IPS-15b (cell line): ENCODE data around the gene LRAT.
"Not testable (repeated sequence)": the region's sequence is repeated elsewhere in the genome, so short reads cannot be mapped to it uniquely, and the experiment has no call there.

Experiments used
- H3K27me3 ChIP-seq: one replicate; pipeline ENCODE4 v1.6.1; 2013; ENCODE audit warnings: low read length; ENCODE audit not compliant: control insufficient read depth, insufficient read depth
- H3K36me3 ChIP-seq: one replicate; pipeline ENCODE4 v1.6.1; 2013; ENCODE audit warnings: low read length; ENCODE audit not compliant: control insufficient read depth, insufficient read depth
- H3K4me1 ChIP-seq: one replicate; pipeline ENCODE4 v1.6.1; 2013; ENCODE audit warnings: mild to moderate bottlenecking, low read length; ENCODE audit not compliant: control insufficient read depth, insufficient read depth
- H3K4me3 ChIP-seq: one replicate; pipeline ENCODE4 v1.5.1; 2013; ENCODE audit warnings: low read depth, low read length
- H3K9ac ChIP-seq: one replicate; pipeline ENCODE4 v1.6.1; 2013; ENCODE audit warnings: low read depth, mild to moderate bottlenecking, low read length
- H3K9me3 ChIP-seq: one replicate; pipeline ENCODE4 v1.6.1; 2013; ENCODE audit warnings: mild to moderate bottlenecking, low read length; ENCODE audit not compliant: control insufficient read depth, insufficient read depth

The LRAT gene

GRCh38 chr4:154743683-154744340, at the start of gene LRAT:
LRAT (plus strand) TSS chr4:154744000; CDS start chr4:154744327, 327 bp downstream.
- Histone ChIP-seq H3K4me3 (peak within 1 kb of the TSS; percentile 90), H3K27me3 (peaks cover 31% of the 10 kb centered on the region), H3K9ac (peak within 1 kb of the TSS; percentile 56), H3K4me1 (peaks cover 18% of the 10 kb centered on the region), H3K36me3 (no peaks in the 10 kb centered on the region), H3K9me3 (no peaks in the 10 kb centered on the region)

GRCh38 chr4:154707877-154708276, 35.9 kb upstream of the LRAT start:
- H3K4me3 ChIP-seq: no peak overlapping the region
- H3K27me3 ChIP-seq: no peaks in the 10 kb centered on the region
- peaks cover 7% of the 10 kb centered on the region for H3K4me1 ChIP-seq
- H3K9ac ChIP-seq: no peak overlapping the region
- H3K9me3 ChIP-seq: no peaks in the 10 kb centered on the region
- no peaks in the 10 kb centered on the region for H3K36me3 ChIP-seq

DNA sequence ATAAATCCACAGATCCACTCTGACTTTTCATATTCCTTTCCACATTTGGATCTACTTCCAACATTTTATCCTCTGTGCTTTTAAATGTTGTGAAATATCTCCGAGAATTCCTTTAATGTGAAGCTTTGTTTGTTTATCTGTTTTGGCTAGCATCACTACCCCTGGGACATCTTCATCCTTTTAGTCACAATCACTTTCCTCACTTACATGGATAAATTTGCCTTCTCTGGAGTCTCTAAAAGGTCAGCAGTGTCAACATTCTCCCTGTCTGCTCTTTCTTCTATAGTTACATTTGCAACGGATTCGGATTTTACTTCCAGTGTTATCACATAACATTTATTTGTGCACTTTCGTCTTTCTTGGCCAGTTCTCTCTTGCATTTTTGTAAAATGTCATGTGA, 34.2 kb upstream of the LRAT start:
- Histone ChIP-seq H3K36me3 (no peaks in the 10 kb centered on the region), H3K4me1 (peaks cover 7% of the 10 kb centered on the region), H3K27me3 (no peaks in the 10 kb centered on the region), H3K9me3 (no peaks in the 10 kb centered on the region), H3K4me3 (no peak overlapping the region), H3K9ac (no peak overlapping the region)

- Histone ChIP-seq H3K4me1 (peaks cover 7% of the 10 kb centered on the region), H3K36me3 (no peaks in the 10 kb centered on the region), H3K9me3 (no peaks in the 10 kb centered on the region), H3K27me3 (no peaks in the 10 kb centered on the region), H3K4me3 (no peak overlapping the region), H3K9ac (no peak overlapping the region)
Observed at GRCh38 chr4:154711522-154711921, 32.3 kb upstream of the LRAT start.

DNA sequence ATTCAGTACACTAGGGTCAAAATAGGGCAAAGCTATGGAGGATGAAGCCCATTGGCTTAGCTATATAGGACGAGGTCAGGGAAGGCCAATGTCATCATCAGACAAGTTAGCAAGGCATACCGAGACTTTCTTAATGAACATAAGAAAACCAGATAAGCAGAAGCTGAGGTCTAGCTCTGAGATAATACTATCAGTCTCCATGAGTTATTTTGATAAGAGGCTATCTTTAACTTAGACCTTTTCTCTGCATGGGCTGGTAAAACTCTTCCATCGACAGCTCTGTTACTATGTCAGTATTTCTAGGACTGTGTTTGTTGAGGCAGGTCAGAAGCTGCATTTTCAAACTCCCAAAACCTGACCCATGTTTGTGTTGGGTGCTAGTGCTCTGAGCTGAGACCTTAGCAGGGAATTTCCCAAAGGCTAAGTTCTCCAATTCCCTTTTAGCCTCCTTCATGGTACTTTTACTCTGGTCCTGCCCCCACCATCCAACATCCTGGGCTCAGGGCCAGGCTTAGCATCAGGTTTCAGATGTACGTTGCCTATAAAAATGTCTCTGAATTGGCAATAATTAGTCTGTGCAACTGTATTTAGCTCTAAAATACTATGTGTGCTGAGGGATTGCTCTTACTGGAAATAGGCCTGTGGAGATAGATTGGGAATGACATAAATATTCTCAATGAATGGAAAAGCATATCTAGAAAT, 29.3 kb upstream of the LRAT start:
- no peaks in the 10 kb centered on the region for H3K27me3 ChIP-seq
- H3K9me3 ChIP-seq: no peaks in the 10 kb centered on the region
- H3K4me1 ChIP-seq: peaks cover 15% of the 10 kb centered on the region
- H3K9ac ChIP-seq: no peak overlapping the region
- H3K4me3 ChIP-seq: no peak overlapping the region
- H3K36me3 ChIP-seq: no peaks in the 10 kb centered on the region

- H3K9me3 ChIP-seq: no peaks in the 10 kb centered on the region
- H3K4me3 ChIP-seq: no peak overlapping the region
- H3K27me3 ChIP-seq: no peaks in the 10 kb centered on the region
- H3K36me3 ChIP-seq: no peaks in the 10 kb centered on the region
- no peak overlapping the region for H3K9ac ChIP-seq
- peaks cover 18% of the 10 kb centered on the region for H3K4me1 ChIP-seq
Observed at GRCh38 chr4:154719087-154719486, 24.7 kb upstream of the LRAT start.

- Histone ChIP-seq H3K4me1 (peaks cover 18% of the 10 kb centered on the region), H3K27me3 (no peaks in the 10 kb centered on the region), H3K9me3 (no peaks in the 10 kb centered on the region)
Observed at GRCh38 chr4:154720123-154720522, 23.7 kb upstream of the LRAT start.

GRCh38 chr4:154720618-154721267, 23.1 kb upstream of the LRAT start:
- Histone ChIP-seq H3K9ac (no peak overlapping the region), H3K9me3 (no peaks in the 10 kb centered on the region), H3K4me3 (no peak overlapping the region), H3K4me1 (peaks cover 18% of the 10 kb centered on the region), H3K27me3 (no peaks in the 10 kb centered on the region), H3K36me3 (no peaks in the 10 kb centered on the region)

More at GRCh38 chr4:154720123-154720522, 23.7 kb upstream of the LRAT start:
- Histone ChIP-seq H3K4me3 (no peak overlapping the region), H3K9ac (no peak overlapping the region), H3K36me3 (no peaks in the 10 kb centered on the region)

DNA sequence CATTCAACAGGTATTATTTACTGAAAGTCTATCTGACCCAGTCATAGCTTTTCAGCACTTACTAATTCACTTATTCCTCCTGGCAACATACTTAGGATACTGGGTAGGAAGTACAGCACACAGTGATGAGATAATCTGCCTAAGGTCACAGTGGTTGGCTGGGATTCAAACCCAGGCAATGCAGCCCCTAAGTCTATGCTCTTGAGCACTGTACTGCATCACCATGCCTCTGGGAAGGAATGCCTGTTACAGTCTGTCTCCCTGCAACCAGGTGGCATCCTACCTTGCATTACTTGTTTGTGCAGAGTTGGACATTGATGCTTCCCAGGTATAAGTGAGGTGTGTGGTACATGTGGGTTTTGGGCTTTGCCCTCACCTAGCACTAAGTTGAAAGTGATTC, 21.5 kb upstream of the LRAT start:
- no peaks in the 10 kb centered on the region for H3K36me3 ChIP-seq
- H3K9me3 ChIP-seq: no peaks in the 10 kb centered on the region
- no peak overlapping the region for H3K9ac ChIP-seq
- H3K4me1 ChIP-seq: peaks cover 18% of the 10 kb centered on the region
- H3K27me3 ChIP-seq: no peaks in the 10 kb centered on the region
- no peak overlapping the region for H3K4me3 ChIP-seq

- H3K27me3 ChIP-seq, H3K4me3 ChIP-seq, H3K9ac ChIP-seq, H3K36me3 ChIP-seq, H3K9me3 ChIP-seq, H3K4me1 ChIP-seq: not testable (repeated sequence)
Observed at GRCh38 chr4:154723601-154724000, 20.2 kb upstream of the LRAT start.

DNA sequence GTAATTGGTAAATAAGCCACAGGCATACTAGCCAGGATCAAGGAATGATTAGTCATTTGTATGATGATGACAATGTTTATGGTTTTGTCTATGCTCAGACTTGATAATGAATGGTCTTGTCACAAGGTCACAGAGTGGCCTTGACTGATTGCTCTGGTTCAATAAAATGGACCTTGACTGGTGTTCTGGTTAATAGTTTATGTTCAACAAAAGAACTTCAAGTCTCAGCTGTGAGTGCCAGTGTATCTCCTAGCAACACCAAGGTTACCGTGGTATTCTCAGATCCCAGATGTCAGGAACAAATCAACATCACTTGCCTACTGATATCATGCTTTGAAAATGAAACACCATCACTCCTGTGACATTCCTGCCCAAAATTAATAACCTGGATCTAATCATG, 16.3 kb upstream of the LRAT start:
- no peaks in the 10 kb centered on the region for H3K36me3 ChIP-seq
- H3K4me1 ChIP-seq: no peaks in the 10 kb centered on the region
- H3K9ac ChIP-seq: no peak overlapping the region
- no peaks in the 10 kb centered on the region for H3K9me3 ChIP-seq
- H3K4me3 ChIP-seq: no peak overlapping the region
- H3K27me3 ChIP-seq: no peaks in the 10 kb centered on the region

DNA sequence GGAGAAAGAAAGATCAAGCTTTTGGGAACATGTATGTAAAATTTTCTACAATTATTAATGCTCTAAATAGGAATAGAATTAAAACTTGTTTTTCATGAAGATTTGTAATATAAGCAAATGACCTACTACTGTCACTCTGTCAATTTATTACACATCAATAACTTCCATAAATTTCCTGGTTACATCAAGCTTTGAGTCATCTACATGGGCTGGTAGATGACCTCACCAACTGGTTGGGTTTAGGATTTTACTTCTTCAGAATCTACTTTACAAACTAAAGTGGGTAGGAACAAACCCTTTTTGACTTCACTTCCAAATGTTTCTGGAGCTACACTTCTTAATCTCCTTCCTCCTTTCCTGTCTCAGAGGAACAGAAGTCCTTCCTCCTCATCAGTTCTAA, 12.0 kb upstream of the LRAT start:
- no peaks in the 10 kb centered on the region for H3K4me1 ChIP-seq
- H3K9me3 ChIP-seq: no peaks in the 10 kb centered on the region
- H3K9ac ChIP-seq: no peak overlapping the region
- H3K4me3 ChIP-seq: no peak overlapping the region
- no peaks in the 10 kb centered on the region for H3K36me3 ChIP-seq
- no peaks in the 10 kb centered on the region for H3K27me3 ChIP-seq
